HCT116 (cell line): Measurements from ENCODE around the gene FBXL7.

ENCODE experiments used
- ATF3 ChIP-seq: IDR thresholded peaks from 2 replicates; pipeline ENCODE4 v1.6.1; 2012
- CBX3 ChIP-seq: IDR thresholded peaks from 2 replicates; pipeline ENCODE4 v1.6.1; 2012; ENCODE audit warnings: low read depth
- CTCF ChIP-seq, 3 experiments: fragments of 200-600 bp in 1 of 3; sonication (generic) in 1 of 3; IDR thresholded peaks in 2 of 3; conservative IDR thresholded peaks in 1 of 3; 2 replicates each; pipeline ENCODE4 v1.5.1; 2012 to 2017; ENCODE audit warnings: low read depth in 2 of 3, low read length in 2 of 3, antibody characterized with exemption in 1 of 3, borderline replicate concordance in 1 of 3, control low read depth in 1 of 3, mild to moderate bottlenecking in 1 of 3, mixed read lengths in 1 of 3, mixed run types in 1 of 3, moderate library complexity in 1 of 3; ENCODE audit not compliant: insufficient read depth in 1 of 3
- ELF1 ChIP-seq: IDR thresholded peaks from 2 replicates; pipeline ENCODE4 v1.6.1; 2012; ENCODE audit warnings: low read depth, borderline replicate concordance
- EZH2 ChIP-seq: fragments of 200-600 bp; sonication (generic); IDR thresholded peaks from 2 replicates; pipeline ENCODE4 v1.6.1; 2017; ENCODE audit warnings: antibody characterized with exemption, mixed run types
- EZH2phosphoT487 ChIP-seq: fragments of 200-600 bp; IDR thresholded peaks from 2 replicates; pipeline ENCODE4 v1.6.1; 2018; ENCODE audit warnings: antibody characterized with exemption, borderline replicate concordance
- MAX ChIP-seq: IDR thresholded peaks from 2 replicates; pipeline ENCODE4 v1.6.1; 2012
- POLR2A ChIP-seq: IDR thresholded peaks from 2 replicates; pipeline ENCODE4 v1.7.0; 2011; ENCODE audit warnings: borderline replicate concordance; ENCODE audit not compliant: insufficient read depth, insufficient read length; ENCODE audit errors: extremely low read depth
- POLR2AphosphoS5 ChIP-seq: IDR thresholded peaks from 2 replicates; pipeline ENCODE4 v1.6.1; 2011; ENCODE audit warnings: mild to moderate bottlenecking, low read depth, low read length, moderate library complexity
- RAD21 ChIP-seq: IDR thresholded peaks from 2 replicates; pipeline ENCODE4 v1.6.1; 2012; ENCODE audit warnings: low read depth, mild to moderate bottlenecking
- REST ChIP-seq: IDR thresholded peaks from 2 replicates; pipeline ENCODE4 v1.6.1; 2012; ENCODE audit warnings: low read depth
- SRF ChIP-seq: IDR thresholded peaks from 2 replicates; pipeline ENCODE4 v1.6.1; 2012; ENCODE audit warnings: low read depth
- YY1 ChIP-seq: IDR thresholded peaks from 2 replicates; pipeline ENCODE4 v1.6.1; 2011; ENCODE audit warnings: low read length, low read depth, moderate library complexity, mild to moderate bottlenecking; ENCODE audit not compliant: insufficient replicate concordance; ENCODE audit errors: extremely low read depth
- ZFX ChIP-seq: fragments of 450-650 bp; IDR thresholded peaks from 2 replicates; pipeline ENCODE4 v1.6.1; 2017

- TF ChIP-seq EZH2 (no peak), CTCF (IDR thresholded peaks at IDR 0.05 in 2 of 3, conservative IDR thresholded peaks at IDR 0.05 in 1 of 3; ENCODE audit: borderline replicate concordance in 1 of 3, insufficient read depth in 1 of 3, low read depth in 2 of 3, low read length in 2 of 3) (no peak), REST (no peak), ATF3 (no peak), POLR2AphosphoS5 (no peak), YY1 (no peak), POLR2A (no peak), RAD21 (no peak), ELF1 (no peak), SRF (no peak), MAX (no peak), EZH2phosphoT487 (no peak), CBX3 (no peak), ZFX (no peak)
Measured at GRCh38 chr5:15803280-15803679, 303.3 kb downstream of the FBXL7 start.
